GM19452 (cell line): ENCODE data around the gene LGI4.

Source experiments
- ATAC-seq: cut with Tn5 transposase; IDR thresholded peaks from one replicate; pipeline ENCODE4 v1.9.1; 2021; ENCODE audit not compliant: unreplicated experiment

LGI4 gene

GRCh38 chr19:35088131-35088913 lies 46.5 kb downstream of the LGI4 start:
- no peak for ATAC-seq

DNA sequence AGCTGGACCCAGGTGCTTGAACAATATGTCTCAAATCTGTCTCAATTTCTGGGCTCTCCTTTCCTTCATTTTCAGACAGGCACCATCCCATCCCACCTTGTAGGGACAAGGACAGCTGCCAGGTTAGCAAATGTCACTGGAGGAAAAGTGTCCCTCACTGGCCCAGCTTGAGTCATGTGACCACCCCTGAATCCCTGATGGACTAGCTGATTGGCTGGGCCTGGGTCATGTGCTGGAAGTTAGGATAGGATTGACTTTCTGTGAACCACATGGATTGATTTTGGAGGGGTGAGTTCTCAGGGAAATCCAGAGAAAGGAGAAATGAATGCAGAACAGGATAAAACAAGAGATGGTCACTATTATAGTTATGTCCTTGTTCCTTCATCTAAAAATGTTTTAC lies 47.5 kb downstream of the LGI4 start:
- no peak for ATAC-seq

- ATAC-seq: no peak
These were observed 48.4 kb downstream of the LGI4 start for GRCh38 chr19:35086455-35086854.

- peak; percentile 69 for ATAC-seq
These were observed 48.9 kb downstream of the LGI4 start for GRCh38 chr19:35085947-35086346.

DNA sequence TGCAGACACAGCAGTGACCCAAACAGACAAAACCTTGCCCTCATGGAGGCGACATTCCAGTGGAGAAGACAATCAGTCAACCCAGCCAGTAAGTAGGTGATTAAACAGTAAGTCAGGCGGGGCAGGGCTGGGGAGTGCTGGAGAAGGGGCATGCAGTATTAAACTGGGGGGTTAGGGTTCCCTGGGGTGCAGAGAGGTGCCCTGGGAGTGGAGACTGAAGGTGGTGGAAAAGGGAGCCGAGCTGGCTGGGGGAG lies 50.4 kb downstream of the LGI4 start:
- no peak for ATAC-seq

DNA sequence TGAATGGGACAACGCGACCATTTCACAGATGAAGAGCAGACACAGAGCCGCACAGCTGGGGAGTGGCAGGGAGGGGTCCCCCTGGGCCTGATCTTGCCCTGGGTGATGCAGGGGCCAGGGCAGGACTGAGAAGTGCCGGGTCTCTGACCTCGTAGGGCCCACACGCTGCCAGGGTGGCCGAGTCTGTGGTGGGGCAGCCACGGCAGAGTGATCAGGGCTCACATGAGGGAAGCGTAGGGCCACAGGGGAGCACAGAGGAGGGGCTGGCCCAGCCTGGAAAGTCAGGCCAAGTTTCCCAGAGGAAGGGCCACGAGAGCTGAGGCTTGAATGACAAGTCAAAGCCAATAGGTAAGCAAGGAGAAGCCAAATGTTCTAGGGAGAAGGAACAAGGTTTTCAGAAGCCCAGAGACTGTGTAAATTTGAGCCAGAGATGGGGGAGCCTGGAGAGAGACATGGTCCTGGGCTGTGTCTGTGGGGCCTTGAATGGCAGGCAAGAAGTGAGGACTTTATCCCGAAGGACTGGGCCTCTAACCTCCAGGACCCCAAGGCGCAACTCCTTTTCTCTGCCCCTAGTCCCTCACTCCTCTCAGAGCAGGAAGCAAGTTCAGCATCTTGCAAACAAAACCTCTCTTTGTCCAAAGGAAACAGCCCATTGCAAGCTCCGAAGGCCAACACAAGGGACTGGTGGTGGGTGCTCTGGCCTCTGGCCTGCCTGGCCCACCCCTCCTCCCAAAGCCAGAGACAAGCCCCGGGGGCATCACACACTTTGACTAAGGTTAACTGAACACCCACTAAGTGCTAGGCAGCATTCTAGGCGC lies 51.0 kb downstream of the LGI4 start:
- no peak for ATAC-seq

DNA sequence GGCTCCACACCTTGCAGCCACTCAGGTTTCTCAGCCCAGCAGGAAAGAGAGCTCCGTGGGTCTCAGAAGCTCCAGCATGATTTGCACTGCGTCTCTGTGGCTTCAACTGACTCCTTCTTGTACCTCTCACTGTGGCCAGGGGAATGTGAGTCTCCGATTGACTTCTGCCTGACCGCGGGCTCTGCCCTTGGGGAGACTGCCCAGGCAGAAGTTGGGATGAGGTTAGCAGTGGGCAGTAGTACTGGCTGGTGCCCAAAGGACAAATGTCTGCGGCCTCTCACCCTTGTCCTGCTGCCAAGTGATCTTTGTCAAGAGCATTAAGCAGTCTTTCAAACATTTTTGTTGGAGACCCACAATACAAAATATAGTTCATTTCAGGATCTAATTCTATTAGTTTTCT lies 53.7 kb downstream of the LGI4 start:
- no peak for ATAC-seq

DNA sequence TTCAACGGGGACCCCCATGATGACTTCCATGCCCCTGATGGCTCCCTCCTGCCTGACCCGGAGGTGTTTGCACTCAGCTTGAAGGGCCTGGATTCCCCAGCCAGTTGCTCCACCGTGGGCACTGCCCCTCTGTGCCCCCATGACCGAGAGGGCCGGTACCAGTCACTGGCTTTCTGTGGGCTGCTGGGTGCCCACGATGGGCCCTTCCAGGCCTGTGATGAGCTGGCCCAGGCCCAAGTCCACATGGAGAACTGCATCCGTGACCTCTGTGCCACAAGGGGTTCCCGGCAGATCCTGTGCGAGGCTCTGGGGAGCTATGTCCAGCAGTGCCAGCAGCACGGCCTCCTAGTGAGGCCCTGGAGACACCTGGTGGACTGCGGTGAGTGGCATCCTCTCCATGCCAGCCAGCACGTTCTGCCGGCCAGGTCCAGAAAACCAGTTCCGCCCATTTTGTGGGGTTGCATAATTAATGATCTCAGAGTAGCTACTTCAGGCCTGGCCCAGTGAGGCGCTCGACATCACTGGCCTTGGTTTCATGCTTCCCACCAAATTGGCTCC lies 54.2 kb downstream of the LGI4 start:
- no peak for ATAC-seq

DNA sequence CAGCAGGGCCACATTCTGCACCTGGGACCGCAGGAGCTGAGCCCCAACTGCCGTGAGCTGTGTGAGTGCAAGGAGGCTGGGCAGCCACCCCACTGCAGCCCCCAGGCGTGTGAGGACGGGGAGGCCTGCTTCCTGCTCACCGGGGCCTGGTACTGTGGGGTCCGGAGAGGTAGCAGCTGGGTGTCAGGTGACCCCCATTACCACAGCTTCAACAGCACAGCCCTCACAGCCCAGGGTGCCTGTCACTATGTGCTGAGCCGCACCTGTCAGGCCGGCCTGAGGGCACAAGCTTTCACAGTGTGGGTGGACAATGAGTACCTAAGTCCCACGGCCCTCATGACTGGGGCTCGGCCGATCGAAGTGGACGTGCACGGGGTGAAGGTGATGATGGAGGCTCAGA lies 55.0 kb downstream of the LGI4 start:
- no peak for ATAC-seq

DNA sequence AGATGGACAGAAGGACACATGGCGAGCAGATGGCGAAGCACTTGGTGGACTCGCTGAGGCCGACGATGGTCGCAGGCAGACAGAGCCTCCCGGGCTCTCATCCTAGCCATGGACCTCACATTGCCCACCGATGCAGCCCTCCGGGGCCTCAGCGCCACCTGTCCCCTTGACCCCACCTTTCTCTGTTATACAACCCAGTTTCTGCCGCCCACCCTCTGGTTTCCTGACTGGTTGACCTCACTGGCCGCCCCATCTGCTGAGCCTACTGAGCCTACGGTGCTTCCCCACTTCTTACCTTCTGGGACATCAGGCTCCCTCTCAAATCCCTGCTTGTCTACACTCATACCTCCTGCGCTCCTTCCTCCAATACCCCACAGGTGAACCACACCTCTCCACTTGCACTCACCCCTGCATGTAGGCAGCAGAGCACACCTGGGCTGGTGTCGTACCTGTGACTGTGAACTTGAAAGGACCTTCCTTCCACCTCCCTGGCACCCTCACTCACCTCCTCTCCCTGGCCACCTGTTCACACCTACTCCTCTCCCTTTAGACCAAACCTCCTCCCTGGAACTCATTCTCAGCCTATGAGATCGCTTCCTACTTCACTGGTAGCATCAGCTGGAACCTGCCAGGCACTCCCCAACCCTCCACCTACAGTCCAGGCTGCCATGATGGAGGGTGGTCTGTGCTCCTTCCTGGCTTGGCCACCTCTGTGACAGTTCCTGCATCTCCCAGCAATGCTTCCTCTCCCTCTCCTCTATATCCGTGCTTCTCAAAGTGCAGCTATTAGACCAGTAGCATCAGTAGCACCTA lies 57.2 kb downstream of the LGI4 start:
- ATAC-seq: no peak

DNA sequence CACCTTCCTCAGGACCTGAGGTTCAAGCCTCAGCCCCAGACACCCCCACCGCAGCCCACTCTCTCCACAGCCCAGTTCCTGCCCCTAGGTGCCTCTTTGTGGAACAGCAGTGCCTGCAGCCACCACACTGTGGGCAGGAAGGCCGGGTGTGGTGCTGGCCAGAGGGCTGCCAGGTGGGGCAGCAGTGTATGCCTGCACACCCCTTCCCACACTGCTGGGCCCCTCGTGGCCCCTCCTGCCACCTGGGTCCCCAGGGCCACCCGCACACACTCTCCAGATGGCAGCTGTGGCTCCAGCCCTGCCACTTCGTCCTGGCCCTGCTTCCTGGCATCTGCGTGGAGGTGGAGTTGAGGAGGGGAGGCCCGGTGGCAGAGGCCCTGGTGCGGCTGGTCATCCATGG lies 58.2 kb downstream of the LGI4 start:
- no peak for ATAC-seq

DNA sequence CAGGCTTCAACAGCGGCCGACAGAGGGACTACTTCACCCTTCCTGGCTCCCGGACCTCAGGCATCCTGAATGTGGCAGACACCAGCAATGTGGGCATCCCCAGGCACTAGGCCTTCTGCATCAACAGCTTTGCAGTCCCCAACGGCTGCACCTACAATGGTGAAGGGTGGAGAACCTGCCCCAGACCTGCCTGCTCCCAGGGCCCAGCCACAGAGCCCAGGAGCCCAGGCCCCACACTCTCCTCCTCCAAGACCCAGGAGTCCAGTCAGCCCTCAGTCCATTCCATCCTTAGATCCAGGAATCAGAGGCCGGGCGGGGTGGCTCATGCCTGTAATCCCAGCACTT lies 58.9 kb downstream of the LGI4 start:
- ATAC-seq: no peak

DNA sequence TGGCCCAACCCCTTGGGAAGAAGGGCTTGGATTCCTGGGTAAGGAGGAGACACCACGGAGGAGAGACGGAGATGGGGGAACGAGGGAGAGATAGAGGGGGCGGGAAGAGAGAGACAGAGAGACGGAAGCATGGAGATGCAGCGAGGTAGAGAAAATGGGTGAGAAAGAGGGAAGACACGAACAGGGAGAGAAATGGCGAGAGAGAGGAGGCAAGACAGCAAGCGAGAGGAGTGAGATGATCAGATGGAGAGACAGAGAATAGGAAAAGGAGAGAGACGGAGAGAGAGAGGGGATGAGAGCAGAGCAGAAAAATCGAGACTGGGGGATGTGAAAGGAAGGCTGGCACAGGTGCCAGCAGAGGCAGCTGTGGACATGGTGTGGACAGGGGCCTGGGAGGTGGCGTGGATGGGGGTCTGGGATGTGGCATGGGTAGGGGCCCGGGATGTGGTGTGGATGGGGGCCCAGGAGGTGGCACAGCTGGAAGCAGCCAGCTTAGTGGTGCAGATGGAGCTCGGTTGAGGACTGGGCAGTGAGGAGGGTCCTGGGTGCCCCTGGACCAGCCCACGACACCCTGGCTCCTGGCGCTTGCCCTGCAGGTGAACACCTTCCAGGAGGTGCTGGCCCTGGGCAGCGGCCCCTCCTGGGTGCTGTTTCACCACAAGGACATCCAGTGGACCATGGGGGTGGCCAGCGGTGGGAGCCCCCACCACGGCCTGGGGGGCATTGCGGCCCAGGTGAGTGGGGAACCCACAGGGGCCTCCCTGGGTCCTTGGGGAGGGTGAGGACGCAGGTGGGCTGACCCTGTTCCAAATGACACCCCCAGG lies 59.4 kb downstream of the LGI4 start:
- ATAC-seq: no peak
